NB4 (cell line): ENCODE measurements around the gene ANKRD39.

ENCODE experiments used
- DNase-seq: peaks from one replicate; pipeline ENCODE4 v3.0.0; 2010; ENCODE audit warnings: low read depth
- H3K4me3 ChIP-seq: one replicate; pipeline ENCODE4 v1.5.1; 2011; ENCODE audit warnings: mild to moderate bottlenecking, low read depth, low read length, moderate library complexity
- MAX ChIP-seq: IDR thresholded peaks from 2 replicates; pipeline ENCODE4 v1.6.1; 2011; ENCODE audit warnings: low read depth, low read length
- MYC ChIP-seq: IDR thresholded peaks from 2 replicates; pipeline ENCODE4 v1.6.1; 2011; ENCODE audit warnings: low read depth, low read length
- POLR2A ChIP-seq: IDR thresholded peaks from 2 replicates; pipeline ENCODE4 v1.6.1; 2011; ENCODE audit warnings: mild to moderate bottlenecking; ENCODE audit not compliant: insufficient read length; ENCODE audit errors: extremely low read depth
- TF ChIP-seq, protein P1 (sequence below): IDR thresholded peaks from one replicate; pipeline ENCODE4 v1.5.1; 2012; ENCODE audit warnings: low read depth, low read length

The ANKRD39 gene

GRCh38 chr2:96876269-96877041, 18.6 kb upstream of the ANKRD39 start:
- H3K4me3 ChIP-seq, result no peak overlapping the region
- DNase-seq, result peak; percentile 85
- no peak for TF ChIP-seq MYC
- TF ChIP-seq, protein P1, sequence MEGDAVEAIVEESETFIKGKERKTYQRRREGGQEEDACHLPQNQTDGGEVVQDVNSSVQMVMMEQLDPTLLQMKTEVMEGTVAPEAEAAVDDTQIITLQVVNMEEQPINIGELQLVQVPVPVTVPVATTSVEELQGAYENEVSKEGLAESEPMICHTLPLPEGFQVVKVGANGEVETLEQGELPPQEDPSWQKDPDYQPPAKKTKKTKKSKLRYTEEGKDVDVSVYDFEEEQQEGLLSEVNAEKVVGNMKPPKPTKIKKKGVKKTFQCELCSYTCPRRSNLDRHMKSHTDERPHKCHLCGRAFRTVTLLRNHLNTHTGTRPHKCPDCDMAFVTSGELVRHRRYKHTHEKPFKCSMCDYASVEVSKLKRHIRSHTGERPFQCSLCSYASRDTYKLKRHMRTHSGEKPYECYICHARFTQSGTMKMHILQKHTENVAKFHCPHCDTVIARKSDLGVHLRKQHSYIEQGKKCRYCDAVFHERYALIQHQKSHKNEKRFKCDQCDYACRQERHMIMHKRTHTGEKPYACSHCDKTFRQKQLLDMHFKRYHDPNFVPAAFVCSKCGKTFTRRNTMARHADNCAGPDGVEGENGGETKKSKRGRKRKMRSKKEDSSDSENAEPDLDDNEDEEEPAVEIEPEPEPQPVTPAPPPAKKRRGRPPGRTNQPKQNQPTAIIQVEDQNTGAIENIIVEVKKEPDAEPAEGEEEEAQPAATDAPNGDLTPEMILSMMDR, result no peak
- no peak for TF ChIP-seq POLR2A
- TF ChIP-seq MAX, result no peak

DNA sequence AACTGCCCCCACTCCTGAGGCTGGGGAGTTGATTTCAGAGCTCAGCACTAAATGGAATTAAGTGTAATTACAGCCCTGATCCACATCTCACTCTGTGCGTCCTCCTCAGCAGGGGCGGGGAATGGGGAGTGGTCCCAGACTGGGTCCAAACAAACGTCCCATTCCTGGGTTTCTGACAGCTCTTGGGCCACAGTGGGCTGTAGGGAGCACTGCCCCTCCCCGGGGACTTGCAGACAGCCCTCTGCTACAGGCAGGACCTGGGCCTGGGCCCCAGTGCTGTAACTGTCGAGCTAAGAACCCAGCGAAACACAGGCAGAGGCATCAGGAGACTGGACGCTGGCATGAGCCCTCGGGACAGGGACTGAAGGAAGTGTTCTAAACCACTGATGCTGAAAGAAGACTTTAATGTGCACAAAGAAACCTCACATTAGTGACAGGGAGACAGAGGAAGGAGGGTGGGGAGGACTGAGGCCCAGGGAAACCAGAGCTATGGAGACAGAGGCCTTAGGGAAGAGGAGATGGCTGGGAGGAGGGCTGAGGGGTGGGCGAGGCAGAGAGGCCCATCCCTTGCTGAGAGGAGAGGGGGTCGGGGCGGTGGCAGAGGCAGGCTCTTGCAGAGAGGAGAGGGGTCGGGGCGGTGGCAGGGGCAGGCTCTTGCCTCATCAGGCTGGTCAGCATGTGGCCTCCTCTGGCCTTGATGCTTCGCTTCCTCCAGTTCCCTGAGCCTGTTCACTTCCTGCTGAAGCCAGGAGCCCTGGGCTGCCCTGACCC, 17.9 kb upstream of the ANKRD39 start:
- no peak for TF ChIP-seq POLR2A
- no peak; the same call in 1 of the 2 replicates for TF ChIP-seq MYC
- no peak for TF ChIP-seq MAX
- TF ChIP-seq, protein P1, result no peak

GRCh38 chr2:96874198-96874831, 16.5 kb upstream of the ANKRD39 start:
- no peak overlapping the region for H3K4me3 ChIP-seq

More for the DNA sequence above, 17.9 kb upstream of the ANKRD39 start:
- peak; percentile 53 for DNase-seq
- H3K4me3 ChIP-seq, result no peak overlapping the region

GRCh38 chr2:96873651-96874096, 15.9 kb upstream of the ANKRD39 start:
- DNase-seq, result no peak
- TF ChIP-seq MAX, result no peak
- TF ChIP-seq, protein P1, result no peak
- TF ChIP-seq MYC, result no peak

More at GRCh38 chr2:96874198-96874831, 16.5 kb upstream of the ANKRD39 start:
- DNase-seq, result no peak
- TF ChIP-seq POLR2A (no peak), MYC (no peak), MAX (no peak)
- TF ChIP-seq, protein P1, result no peak

DNA sequence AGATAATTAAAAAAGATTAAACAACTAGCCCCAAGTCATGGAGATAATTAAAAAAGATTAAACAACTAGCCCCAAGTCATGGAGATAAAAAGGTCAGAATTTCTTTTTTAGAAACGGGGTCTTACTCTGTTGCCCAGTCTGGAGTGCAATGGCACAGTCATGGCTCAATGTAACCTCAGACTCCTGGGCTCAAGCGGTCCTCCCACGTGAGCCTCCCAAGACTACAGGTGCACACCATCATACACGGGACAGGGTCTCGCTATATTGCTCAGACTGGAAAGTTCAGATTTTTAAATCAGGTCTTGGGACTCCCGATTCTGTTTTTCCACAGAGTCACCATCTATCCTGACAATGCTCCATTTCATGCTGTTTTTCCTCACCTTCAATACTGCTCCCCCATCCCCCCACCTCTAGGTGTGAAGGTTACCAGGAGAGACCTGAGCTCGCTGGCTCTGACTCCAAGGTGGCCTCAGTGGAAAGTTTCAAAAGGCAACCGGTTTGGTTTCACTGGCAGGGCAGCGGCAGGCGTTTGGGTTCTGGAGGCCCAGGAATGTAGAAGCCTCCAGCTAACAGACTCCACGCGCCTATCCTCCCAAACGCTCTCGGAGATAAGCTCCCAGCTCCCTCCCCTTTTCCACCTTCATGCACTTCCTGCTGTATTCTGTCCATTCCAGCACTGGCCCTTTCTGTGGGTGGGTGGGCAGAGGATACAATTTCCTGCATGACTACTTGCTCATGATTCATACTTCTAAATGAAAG, 15.0 kb upstream of the ANKRD39 start:
- DNase-seq, result no peak
- TF ChIP-seq POLR2A (no peak), MAX (no peak), MYC (no peak)
- TF ChIP-seq, protein P1, result no peak

More at GRCh38 chr2:96873651-96874096, 15.9 kb upstream of the ANKRD39 start:
- no peak overlapping the region for H3K4me3 ChIP-seq

More for the DNA sequence above, 15.0 kb upstream of the ANKRD39 start:
- H3K4me3 ChIP-seq, result no peak overlapping the region
